ENCODE measurements around the gene NSUN7.
A peak's percentile ranks its signal among the peaks of the same experiment; 100 is the strongest.
"Not testable (repeated sequence)": the region's sequence is repeated elsewhere in the genome, so short reads cannot be mapped to it uniquely, and the experiment has no call there.

The NSUN7 gene

GRCh38 chr4:40749717-40750460, at the start of gene NSUN7:
Gene NSUN7 (plus strand): TSS chr4:40749955. CDS start chr4:40750694, 739 bp downstream.
- peak; percentile 7 for DNase-seq

GRCh38 chr4:40702137-40702799, 47.5 kb upstream of the NSUN7 start:
- no peak for DNase-seq

- no peak for DNase-seq
These were observed 47.0 kb upstream of the NSUN7 start for GRCh38 chr4:40702800-40703151.

GRCh38 chr4:40704073-40704472, 45.7 kb upstream of the NSUN7 start:
- DNase-seq: no peak

GRCh38 chr4:40710484-40711254, 39.1 kb upstream of the NSUN7 start:
- no peak for DNase-seq

- DNase-seq: not testable (repeated sequence)
These were observed 36.8 kb upstream of the NSUN7 start for GRCh38 chr4:40713001-40713400.

GRCh38 chr4:40713798-40714197, 36.0 kb upstream of the NSUN7 start:
- no peak for DNase-seq

- DNase-seq: no peak
These were observed 31.2 kb upstream of the NSUN7 start for GRCh38 chr4:40718586-40718985.

GRCh38 chr4:40719008-40719623, 30.6 kb upstream of the NSUN7 start:
- peak; percentile 2 for DNase-seq

- DNase-seq: no peak
These were observed 29.4 kb upstream of the NSUN7 start for GRCh38 chr4:40720351-40720750.

GRCh38 chr4:40720916-40721315, 28.8 kb upstream of the NSUN7 start:
- no peak for DNase-seq

GRCh38 chr4:40721730-40722171, 28.0 kb upstream of the NSUN7 start:
- no peak for DNase-seq

GRCh38 chr4:40722576-40723161, 27.1 kb upstream of the NSUN7 start:
- DNase-seq: peak; percentile 26

- no peak for DNase-seq
These were observed 26.0 kb upstream of the NSUN7 start for GRCh38 chr4:40723728-40724127.

GRCh38 chr4:40728333-40728732, 21.4 kb upstream of the NSUN7 start:
- DNase-seq: no peak

GRCh38 chr4:40729555-40729954, 20.2 kb upstream of the NSUN7 start:
- no peak for DNase-seq

GRCh38 chr4:40730091-40730679, 19.6 kb upstream of the NSUN7 start:
- DNase-seq: no peak

- DNase-seq: no peak
These were observed 18.4 kb upstream of the NSUN7 start for GRCh38 chr4:40731361-40731760.

GRCh38 chr4:40731792-40732245, 17.9 kb upstream of the NSUN7 start:
- no peak for DNase-seq

- DNase-seq: no peak
These were observed 16.0 kb upstream of the NSUN7 start for GRCh38 chr4:40733752-40734151.

- DNase-seq: no peak
These were observed 15.3 kb upstream of the NSUN7 start for GRCh38 chr4:40734497-40734896.

- DNase-seq: no peak
These were observed 12.8 kb upstream of the NSUN7 start for GRCh38 chr4:40736910-40737309.

Data from CD4-positive, alpha-beta T cell treated with Interleukin-12 subunit alpha and Interleukin-12 subunit beta, for 1 hour (primary cell).